Measurements from ENCODE around the gene PTPRN2. TPM values are rescaled to one million over a fixed set of nuclear protein-coding genes. Genes with fewer than 3 reads are reported as not detected.

PTPRN2 gene
- polyA plus RNA-seq, 1 experiment: 0.02 TPM

- no peak overlapping the region for H3K4me3 ChIP-seq (ENCODE audit: low read depth, low read length)
- no peak for TF ChIP-seq CTCF (IDR thresholded peaks at IDR 0.05; ENCODE audit: low read depth, low read length)
- no peaks in the 10 kb centered on the region for H3K27me3 ChIP-seq (ENCODE audit: control insufficient read depth, insufficient read depth, low read length)
- ChIA-PET CTCF (no interaction called here), POLR2A (no interaction called here)
- no peak overlapping the region for H3K27ac ChIP-seq (ENCODE audit: low read depth, low read length)
- peaks cover 87% of the 10 kb centered on the region for H3K9me3 ChIP-seq (ENCODE audit: control insufficient read depth, insufficient read depth, low read length)
- no peak for DNase-seq (ENCODE audit: low read depth, low spot score)
Observed at GRCh38 chr7:157853076-157853788, 734.4 kb downstream of the PTPRN2 start.

- TF ChIP-seq CTCF (IDR thresholded peaks at IDR 0.05; ENCODE audit: low read depth, low read length): no peak
- ChIA-PET POLR2A (no interaction called here), CTCF (no interaction called here)
- H3K4me3 ChIP-seq (ENCODE audit: low read depth, low read length): no peak overlapping the region
- no peak overlapping the region for H3K27ac ChIP-seq (ENCODE audit: low read depth, low read length)
- H3K9me3 ChIP-seq (ENCODE audit: control insufficient read depth, insufficient read depth, low read length): peaks cover 74% of the 10 kb centered on the region
- DNase-seq (ENCODE audit: low read depth, low spot score): no peak
- H3K27me3 ChIP-seq (ENCODE audit: control insufficient read depth, insufficient read depth, low read length): no peaks in the 10 kb centered on the region
Observed at GRCh38 chr7:157851501-157852067, 736.0 kb downstream of the PTPRN2 start.

GRCh38 chr7:157850481-157851444 is 736.9 kb downstream of the PTPRN2 start:
- H3K27me3 ChIP-seq (ENCODE audit: control insufficient read depth, insufficient read depth, low read length): no peaks in the 10 kb centered on the region
- ChIA-PET POLR2A (no interaction called here), CTCF (no interaction called here)
- peaks cover 74% of the 10 kb centered on the region for H3K9me3 ChIP-seq (ENCODE audit: control insufficient read depth, insufficient read depth, low read length)
- no peak overlapping the region for H3K4me3 ChIP-seq (ENCODE audit: low read depth, low read length)
- H3K27ac ChIP-seq (ENCODE audit: low read depth, low read length): no peak overlapping the region
- DNase-seq (ENCODE audit: low read depth, low spot score): no peak
- TF ChIP-seq CTCF (IDR thresholded peaks at IDR 0.05; ENCODE audit: low read depth, low read length): no peak

GRCh38 chr7:157849726-157850125 is 737.9 kb downstream of the PTPRN2 start:
- Histone ChIP-seq H3K27ac (ENCODE audit: low read depth, low read length) (no peak overlapping the region), H3K4me3 (ENCODE audit: low read depth, low read length) (no peak overlapping the region), H3K27me3 (ENCODE audit: control insufficient read depth, insufficient read depth, low read length) (no peaks in the 10 kb centered on the region), H3K9me3 (ENCODE audit: control insufficient read depth, insufficient read depth, low read length) (peaks cover 74% of the 10 kb centered on the region)
- DNase-seq (ENCODE audit: low read depth, low spot score): no peak
- POLR2A ChIA-PET: no interaction called here
- CTCF ChIA-PET: no interaction called here
- TF ChIP-seq CTCF (IDR thresholded peaks at IDR 0.05; ENCODE audit: low read depth, low read length): no peak

- CTCF ChIA-PET: no interaction called here
- Histone ChIP-seq H3K27ac (ENCODE audit: low read depth, low read length) (no peak overlapping the region), H3K4me3 (ENCODE audit: low read depth, low read length) (no peak overlapping the region), H3K9me3 (ENCODE audit: control insufficient read depth, insufficient read depth, low read length) (peaks cover 74% of the 10 kb centered on the region), H3K27me3 (ENCODE audit: control insufficient read depth, insufficient read depth, low read length) (no peaks in the 10 kb centered on the region)
- TF ChIP-seq CTCF (IDR thresholded peaks at IDR 0.05; ENCODE audit: low read depth, low read length): no peak
- POLR2A ChIA-PET: no interaction called here
- DNase-seq (ENCODE audit: low read depth, low spot score): no peak
Observed at GRCh38 chr7:157849341-157849596, 738.4 kb downstream of the PTPRN2 start.
